ENCODE measurements around the gene C2orf49. TPM values are rescaled to one million over a fixed set of nuclear protein-coding genes. Genes with fewer than 3 reads are reported as not detected.

C2orf49 gene
- polyA plus RNA-seq, 10 donors = 13.8 to 20.2 (median 16.5) TPM

DNA sequence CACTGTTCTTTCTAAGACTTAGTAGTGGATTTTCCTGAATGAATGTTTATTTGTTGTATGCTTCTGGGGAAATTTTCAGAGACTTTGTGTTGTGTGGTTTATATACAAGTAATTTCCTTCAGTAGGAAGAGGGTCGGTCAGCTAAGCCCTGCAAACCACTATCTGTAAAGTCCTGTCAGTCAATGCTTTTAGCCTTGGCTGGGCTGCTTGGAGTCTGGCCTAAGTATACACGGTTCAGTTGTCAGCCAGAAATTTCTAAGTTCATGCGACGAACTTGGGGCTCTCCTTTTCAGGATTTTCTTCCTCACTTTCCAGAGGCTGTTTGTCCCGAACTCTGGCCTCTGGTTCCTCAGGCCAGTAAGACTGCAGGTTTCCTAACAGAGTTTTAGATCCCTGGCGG is 21.3 kb downstream of the C2orf49 start:
- DNase-seq = no peak

DNA sequence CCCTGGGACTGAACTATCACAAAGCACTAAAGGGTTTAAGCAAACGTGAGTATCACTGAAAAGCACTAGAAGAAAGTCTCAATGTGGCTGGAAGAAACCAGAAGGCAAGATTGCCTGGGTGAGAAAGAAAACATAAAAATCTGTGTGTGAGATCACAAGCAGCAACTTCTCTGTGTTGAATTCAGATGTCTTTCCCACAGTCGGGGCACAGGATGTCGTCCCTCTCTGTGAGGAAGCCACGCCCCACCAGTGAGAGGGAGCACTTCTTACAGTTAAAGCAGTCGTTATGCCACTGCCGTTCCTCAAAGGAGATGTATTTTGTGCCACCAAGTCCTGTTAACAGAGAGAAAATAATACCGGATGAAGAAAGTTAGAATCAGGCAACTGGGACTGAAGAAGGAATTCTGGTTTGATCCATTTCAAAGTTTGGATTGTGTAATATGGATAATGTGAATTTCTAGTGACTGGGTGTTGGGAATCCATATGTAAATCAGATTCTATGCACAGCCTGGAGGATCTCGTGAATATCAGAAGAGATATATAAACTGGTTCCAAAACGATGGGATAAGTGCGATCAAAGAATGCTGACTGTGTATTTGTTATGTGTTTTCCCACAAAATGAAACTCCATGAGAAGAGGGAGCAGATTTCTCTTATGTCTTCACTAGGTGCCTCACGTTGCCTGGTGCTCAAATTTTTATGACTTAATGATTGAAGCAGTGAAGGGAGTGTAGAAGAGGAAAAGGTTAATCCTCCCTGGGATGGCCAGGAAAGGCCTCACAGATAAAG is 24.0 kb downstream of the C2orf49 start:
- DNase-seq = no peak

DNA sequence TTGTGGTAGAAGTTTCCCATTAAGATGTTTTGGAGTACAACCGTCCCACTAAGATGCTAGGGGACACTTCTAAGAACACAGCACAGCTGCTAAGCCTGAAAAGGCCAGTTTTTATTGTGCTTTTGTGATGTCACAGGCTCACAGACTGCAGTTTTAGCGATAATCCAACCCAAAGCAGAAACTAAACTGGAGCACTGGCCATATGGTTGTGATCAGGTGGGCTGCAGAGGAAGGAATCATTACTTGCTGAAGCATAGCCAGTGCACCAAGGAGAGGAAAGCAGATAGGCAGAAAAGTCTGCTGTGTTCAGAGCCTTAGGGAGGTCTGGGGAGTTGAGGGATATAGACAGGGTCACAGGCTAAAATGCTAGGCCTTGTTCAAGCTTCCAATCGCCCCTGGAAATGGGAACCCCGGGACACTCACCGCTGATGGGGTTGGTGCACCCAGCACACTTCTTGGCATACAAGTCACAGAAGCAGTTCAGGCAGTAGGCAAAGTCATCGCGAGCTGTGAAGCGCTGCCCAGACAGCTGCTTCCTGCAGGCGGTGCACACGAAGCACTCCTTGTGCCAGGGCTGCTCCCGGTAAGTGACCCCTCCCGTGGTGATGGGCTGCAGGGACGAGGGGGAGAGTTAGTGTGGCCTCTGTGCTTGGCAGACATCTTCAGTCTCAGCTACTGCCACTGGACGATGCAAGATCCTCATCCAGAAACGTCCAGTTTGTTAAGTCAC is 25.7 kb downstream of the C2orf49 start:
- DNase-seq = peak in 2 of 3 donors; percentile 23 to 64

DNA sequence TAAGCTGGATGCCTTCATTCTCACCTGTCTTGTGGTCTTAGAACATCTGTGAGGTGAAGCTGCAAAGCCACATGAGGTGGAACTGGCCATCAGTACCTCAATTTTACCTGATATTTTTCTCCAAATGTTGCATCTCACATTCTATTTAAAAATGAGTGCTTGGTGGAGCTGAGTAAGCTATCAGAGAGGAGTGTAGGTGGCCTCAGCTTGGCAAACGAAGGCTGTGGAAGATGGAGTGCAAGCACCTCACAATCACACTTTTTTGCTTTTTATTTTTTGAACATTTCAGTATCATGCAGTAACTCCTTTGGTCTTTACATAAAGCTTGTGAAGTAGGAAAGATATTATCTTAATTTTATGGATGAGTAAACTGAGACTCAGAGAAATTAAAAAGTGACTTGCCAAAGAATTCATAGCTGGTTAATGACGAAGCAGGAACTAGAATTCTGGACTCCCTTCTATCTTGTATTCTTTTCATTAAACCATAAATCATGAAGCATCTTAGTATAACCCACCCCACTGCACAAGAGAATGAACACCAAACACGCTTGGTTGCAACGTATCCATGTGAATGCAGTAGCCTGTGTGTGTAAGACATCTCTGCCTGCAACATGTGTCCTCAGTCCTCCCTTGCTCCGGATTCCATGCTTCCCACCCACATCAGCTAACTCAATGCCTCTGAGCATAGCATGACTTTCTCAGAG is 27.2 kb downstream of the C2orf49 start:
- peak in 1 of 3 donors; percentile 21 for DNase-seq

DNA sequence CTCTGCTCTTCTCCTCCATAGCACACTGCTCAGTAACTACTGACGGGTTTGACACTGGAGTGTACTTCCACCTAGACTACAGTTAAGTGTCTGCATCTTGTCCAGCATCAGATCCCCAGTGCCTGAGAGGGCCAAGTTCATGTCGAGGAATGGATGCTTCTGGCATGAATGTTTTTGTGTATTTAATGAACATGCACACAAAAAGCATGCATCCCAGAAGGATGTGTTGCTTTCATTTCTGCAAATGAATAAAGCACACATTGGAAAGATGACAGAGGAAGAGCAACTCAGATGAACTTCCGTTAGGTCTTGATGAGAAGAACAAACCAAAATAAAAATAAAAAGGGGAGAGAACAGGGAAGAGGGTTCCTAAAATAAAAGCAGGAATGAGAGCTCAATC is 27.9 kb downstream of the C2orf49 start:
- DNase-seq = no peak

DNA sequence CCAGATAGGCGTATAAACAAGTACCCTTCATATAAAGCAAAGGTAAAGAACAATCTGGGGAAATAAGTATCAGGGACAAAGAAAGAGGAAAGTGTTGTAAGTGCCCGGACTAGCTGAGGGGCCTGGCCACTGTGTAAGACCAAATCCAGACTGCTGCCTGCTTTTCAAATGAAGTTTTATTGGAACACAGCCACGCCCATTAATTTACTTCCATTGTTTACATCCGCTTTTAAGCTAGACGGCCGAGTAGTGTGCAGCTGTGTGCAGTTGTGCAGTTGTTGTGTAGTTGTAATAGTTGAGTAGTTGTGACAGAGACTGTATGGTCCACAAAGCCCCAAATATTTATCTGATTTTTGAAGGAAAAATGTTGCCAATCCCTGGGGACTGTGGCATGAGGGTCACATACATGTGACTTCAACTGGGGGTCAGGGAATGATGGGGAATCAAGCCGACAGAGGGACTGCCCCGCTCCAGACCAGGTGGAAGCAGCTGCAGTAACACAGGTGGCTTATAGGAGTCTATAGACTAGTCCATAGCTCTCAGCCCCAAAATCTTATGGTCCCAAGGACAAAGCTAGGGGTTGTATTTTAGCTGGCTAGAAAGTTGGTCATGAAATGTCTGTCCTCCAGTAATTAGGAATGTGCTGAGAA is 31.5 kb downstream of the C2orf49 start:
- DNase-seq = no peak

DNA sequence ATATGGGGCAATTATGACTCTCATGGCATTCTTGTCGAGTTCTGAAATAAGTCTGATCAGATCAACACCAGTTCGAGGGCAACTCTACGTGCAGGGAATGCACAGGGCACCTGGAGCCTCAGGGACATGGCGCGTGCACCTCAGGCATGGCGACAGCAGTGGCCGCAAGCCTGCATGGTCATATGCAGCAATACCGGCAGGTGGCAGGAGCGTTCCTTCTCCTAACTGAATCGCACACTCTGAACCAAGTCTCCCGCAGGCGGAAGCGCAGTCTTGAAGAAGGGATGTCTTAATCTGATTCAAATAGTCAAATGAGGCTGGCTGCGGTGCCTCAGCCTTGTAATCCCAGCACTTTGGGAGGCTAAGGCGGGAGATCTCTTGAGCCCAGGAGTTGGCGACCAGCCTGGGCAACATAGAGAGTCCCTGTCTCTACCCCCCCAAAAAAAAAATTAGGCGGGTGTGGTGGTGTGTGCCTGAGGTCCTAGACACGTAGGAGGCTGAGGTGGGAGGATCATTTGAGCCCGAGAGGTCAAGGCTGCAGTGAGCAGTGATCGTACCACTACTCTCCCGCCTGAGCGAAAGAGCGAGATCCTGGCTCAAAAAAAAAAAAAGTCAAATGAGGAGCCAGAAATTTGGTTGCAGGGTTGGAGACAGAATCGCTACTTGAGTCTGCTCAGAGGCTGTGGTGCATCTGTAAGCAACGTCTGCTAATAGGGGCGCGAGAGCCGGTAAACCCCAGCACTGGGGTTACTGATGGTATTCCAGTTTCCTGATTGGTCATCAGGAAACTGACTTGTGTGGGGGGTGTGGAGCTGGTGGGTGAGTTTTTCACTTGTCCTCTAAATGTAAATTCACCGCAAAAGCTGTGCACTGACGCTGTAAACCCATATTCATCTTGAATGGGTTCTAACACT is 32.7 kb downstream of the C2orf49 start:
- DNase-seq = peak; percentile 80 to 89 (median 84)

DNA sequence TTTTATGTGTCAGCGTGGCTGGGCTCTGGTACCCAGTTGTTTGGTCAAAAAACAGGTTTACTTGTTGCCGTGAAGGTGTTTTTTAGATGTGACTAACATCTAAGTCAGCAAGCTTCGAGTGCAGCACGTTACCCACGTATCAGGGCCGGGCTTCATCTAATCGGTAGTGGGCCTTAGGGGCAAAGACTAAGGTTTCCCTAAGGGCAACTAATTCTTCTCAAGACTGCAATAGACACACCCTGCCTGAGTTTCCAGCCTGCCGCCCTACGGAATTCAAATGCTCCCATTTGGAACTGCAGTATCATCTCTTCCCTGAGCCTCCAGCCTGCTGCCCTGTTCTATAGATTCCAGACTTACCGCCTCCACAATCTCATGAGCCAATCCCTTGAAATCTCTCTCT is 33.8 kb downstream of the C2orf49 start:
- DNase-seq = no peak

DNA sequence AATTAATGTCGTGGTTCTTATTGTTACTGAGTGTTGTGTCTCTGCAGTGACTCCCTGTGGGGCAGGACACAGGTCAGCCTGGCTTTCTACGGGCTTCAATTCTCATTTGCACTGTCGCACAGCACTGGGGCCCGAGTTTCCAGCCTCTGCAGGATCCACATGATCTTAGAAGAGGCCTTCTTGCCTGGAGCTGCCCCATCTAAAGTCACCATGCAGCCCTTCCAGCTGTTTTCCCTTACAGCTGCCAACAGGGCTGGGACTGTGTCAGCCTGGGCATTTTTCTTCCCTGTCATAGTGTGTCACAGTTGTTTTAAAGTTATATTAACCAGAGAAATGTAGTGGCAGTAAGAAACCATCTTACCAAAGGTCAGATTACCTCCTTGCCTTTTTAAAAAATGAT is 34.5 kb downstream of the C2orf49 start:
- DNase-seq = no peak

DNA sequence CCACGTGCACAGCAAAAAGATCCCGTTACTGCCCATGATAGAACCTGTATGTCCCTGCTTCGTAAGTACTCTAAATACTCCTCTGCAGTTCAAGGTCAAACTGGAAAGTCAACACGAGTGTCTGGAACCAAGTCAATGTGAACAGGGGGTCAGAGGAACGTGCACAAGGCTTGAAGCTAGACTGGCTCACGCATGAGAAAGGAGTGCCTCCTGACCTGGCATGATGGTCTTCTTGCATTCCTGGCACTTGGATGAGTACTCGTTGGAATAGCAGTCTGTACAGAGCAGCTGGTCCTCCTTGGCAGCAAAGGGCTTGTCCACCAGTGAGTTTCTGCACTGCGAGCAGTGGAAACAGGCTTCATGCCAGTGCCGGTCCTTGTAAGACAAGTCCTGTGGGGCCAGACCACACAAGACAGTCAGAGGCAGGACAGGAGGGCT is 36.0 kb downstream of the C2orf49 start:
- DNase-seq = peak; percentile 62 to 69 (median 62)

DNA sequence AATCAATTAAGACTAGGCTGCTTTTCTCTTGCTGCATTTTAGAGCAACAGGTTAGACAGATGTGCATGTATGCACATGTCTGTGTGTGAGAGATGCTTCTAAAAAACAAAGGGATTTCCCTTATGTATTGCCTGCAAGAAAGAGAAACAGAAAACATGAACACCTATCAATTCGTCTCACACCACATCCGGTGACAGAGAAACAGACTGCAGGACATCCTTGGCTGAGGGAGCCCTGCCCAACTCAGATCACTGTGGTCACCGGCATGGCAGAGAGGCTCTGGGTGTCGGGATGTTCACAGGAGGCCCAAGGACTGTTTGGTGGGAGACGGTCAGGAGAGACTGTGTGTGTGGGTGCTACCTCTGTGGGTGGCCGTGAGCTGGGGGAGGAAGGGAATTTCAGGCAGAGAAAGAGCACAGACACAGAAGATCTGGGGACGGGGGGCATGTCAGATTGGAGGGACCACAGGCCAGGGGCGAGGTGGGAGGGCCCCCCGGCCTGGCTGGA is 36.6 kb downstream of the C2orf49 start:
- no peak for DNase-seq

DNA sequence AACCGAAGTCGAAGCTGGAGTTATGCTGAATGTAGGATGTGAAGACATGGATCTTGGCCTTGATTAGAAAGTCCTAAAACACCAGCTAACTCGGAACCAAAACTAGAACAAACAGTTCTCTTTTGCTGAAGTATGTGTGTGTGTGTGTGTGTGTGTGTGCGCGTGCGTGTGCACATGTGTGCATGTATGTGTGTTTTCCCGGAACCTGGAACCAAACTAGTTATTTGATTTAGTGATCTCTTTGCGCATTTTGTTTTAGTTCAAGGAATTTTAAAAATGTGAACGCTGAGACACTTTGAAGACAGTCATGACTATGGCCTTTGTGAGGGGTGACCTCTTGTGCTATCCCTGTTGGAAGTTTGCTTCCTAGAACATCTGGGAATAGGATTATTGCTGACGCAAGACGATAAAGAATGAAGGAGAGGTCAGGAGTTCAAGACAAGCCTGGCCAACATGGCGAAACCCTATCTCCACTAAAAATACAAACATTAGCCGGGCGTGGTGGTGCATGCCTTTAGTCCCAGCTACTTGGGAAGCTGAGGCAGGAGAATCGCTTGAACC is 37.7 kb downstream of the C2orf49 start:
- no peak for DNase-seq

DNA sequence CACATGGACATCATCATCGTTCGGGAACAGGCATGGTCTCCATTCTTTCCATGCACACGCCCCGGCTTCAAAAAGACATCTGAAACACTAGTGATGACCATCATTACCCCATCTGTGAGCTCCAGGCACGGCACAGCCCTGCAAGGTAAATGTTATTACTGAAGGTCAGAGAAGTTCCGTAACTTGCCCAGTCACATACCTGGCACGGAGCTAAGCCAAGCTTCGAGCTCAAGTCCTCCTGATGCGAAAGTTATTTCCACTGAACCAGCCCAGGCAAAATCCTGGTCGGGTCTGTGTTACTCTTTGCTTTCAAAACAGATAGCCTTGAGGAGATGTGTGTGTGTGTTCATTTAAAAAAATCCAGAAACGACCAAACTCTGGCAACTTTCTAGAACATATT is 38.7 kb downstream of the C2orf49 start:
- DNase-seq = no peak

DNA sequence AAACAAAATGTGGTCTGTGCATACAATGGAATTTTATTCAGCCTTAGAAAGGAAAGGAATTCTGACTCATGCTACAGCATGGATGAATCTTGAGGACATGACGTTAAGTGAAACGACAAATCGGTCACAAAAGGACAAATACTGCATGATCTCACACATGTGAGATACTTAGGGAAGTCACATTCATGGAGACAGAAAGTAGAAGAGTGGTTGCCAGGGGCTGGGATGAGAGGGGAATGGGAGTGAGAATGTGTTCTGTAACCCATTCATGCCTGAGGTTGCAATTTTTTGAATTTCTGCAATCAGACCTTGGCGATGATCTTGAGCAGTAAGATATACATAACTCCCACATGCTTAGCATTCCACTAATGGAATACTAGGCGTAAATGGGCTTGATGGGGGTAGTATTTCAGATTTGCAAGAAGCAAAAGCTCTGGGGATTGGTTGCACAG is 39.5 kb downstream of the C2orf49 start:
- DNase-seq = no peak

DNA sequence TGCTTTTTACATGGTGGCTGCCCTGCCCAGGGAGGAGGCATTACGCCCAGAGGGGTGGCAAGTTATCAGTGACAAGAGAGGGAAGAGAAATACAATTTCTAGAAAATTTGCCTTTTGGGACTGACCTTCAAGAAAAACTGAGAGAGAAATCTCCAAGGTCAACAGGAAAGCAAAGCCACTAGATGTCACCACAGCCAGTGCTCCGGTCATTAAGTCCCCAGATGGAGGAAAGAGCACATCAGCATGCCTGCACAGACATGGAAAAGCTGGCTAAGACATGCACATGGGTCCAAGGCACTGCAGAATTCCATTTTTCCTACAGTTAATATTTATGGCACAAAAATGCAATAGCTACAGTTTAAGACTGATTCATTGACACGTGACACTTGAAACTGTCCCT is 40.5 kb downstream of the C2orf49 start:
- no peak for DNase-seq

DNA sequence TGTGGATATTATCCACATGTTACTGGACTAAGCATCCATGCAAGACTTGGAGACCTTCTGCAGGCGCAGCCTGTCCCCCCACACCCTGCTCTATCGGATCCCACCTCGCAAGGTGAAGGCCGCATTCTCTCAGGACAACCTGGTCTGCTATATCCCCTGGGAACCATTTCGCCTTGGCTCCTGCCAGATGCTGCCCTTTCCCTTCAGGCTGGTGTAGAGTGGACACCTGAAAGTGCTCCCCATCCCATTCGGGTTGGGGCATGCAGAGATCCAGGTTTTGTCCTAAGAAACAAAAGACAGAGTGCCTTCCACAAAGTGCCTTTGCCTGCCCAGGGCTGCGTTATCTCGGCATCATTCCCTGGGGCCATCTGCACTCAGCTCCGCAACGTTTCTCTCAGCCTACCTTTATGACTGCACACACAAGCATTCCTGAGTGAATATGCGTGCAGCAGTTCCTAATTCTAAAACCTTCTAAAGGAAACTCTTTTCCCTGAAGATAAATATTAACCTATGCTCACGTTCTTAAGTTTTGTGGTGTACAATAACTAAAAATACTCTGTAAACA is 41.0 kb downstream of the C2orf49 start:
- DNase-seq = no peak

DNA sequence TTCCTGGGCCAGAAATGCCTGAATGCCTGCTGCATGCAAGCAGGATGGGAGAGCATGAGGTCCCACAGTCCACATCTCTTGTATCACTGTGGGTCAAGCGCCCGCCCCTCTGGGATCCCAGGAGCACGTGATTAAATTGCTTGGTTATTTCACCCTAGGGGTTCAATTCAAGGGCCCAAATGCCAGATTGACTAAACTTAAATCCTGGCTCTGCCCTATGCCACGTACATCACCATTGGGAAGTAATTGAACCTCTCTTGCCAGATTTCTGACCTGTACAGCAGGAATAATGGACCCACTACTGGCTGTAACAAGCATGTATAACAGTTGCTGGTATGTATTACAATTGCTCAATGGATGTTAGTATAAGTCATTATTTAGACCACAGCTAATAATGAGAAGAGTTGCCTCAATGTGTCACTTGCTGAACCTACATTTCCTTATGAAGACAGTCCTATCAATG is 41.6 kb downstream of the C2orf49 start:
- DNase-seq = no peak

DNA sequence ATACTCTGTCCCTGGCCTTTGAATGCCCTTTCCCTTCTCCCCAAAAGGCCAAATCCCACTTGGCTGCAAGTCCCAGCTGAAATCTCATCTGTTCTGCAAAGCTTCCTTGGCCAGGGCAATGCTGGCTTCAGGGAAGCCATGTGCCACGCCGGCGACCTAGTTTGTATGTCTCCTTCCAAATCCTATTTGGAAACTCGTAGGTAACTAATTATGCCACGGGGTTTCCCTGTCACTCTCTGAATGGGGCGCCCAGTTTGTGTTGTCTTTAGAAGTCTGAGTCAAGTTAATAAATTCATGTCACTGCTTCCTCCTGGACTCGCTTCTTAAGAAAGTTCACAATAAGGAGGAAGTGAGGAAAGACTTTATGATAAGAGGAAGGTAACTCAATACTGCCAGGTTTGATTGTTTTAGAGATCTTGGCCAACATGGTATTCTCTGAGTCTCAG is 42.4 kb downstream of the C2orf49 start:
- DNase-seq = no peak

DNA sequence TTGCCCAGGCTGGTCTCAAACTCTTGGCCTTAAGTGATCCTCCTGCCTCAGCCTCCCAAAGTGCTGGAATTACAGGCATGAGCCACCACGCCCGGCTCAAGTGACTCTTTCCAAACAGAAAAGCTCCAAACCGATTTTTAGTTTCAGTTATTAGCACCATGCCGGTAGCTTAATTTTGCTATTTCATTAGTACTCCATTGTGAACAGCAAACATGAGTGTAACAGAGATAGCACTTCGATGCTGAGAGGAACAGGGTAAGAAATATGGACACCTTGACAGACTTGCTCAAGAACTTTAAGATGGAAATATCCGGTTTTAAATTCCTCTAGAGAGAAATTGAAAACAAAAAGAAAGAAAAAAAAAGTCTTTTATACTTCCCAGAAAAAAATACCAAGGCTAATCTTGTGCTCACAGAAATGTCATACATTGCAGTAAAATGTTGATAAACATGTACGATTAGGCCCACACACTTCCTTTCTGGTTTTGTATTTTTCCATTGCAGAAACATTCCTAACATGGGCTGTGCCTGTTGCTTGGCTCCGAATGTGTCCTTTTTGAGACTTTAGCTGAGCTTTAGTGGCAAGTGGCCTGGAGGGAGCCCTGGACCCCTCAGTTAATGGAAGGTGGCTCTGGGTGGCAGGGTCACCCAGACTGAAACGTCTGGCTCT is 43.2 kb downstream of the C2orf49 start:
- no peak for DNase-seq
